ENCODE results near the gene LRRC56. TPM values are rescaled to one million over a fixed set of nuclear protein-coding genes. Genes with fewer than 3 reads are reported as not detected.

Gene LRRC56
- total RNA-seq, 4 donors from 2014 or later = 1.5 to 2.7 (median 1.8) TPM

DNA sequence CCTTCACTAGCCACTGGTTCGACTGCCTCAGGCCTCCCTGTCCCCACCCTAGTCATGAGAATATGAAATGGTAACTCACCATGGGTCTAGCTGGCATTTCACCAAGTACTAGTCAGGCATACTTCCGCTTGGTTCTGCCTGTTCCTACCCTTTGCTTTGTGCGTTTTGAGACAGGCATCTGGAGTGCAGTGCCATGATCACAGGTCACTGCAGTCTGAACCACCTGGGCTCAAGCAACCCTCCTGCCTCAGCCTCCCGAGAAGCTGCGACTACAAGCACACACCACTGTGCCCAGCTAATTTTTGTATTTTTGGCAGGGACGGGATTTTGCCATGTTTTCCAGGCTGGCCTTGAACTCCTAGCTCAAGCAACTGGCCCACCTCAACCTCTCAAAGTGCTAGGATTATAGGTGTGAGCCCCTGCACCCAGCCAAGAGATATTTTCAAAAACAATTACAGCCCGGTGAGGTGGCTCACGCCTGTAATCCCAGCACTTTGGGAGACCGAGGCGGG, 16.1 kb upstream of the LRRC56 start:
- intact Hi-C loops (cut with DNase I; ENCODE audit: low total_unique reads) = no loop called here
- 88 to 94% methylated on average over 10 of the region's 10 CpGs for WGBS, 2 donors

GRCh38 chr11:526192-526591, 11.1 kb upstream of the LRRC56 start:
- DNase-seq (ENCODE audit: low spot score in 2 of 2) = peak in 1 of 2 donors; percentile 83
- H3K4me3 ChIP-seq (ENCODE audit: low read depth, poor library complexity, severe bottlenecking) = no peak overlapping the region
- TF ChIP-seq, protein P1, sequence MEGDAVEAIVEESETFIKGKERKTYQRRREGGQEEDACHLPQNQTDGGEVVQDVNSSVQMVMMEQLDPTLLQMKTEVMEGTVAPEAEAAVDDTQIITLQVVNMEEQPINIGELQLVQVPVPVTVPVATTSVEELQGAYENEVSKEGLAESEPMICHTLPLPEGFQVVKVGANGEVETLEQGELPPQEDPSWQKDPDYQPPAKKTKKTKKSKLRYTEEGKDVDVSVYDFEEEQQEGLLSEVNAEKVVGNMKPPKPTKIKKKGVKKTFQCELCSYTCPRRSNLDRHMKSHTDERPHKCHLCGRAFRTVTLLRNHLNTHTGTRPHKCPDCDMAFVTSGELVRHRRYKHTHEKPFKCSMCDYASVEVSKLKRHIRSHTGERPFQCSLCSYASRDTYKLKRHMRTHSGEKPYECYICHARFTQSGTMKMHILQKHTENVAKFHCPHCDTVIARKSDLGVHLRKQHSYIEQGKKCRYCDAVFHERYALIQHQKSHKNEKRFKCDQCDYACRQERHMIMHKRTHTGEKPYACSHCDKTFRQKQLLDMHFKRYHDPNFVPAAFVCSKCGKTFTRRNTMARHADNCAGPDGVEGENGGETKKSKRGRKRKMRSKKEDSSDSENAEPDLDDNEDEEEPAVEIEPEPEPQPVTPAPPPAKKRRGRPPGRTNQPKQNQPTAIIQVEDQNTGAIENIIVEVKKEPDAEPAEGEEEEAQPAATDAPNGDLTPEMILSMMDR (IDR thresholded peaks at IDR 0.05) = no peak
- TF ChIP-seq POLR2A (IDR thresholded peaks at IDR 0.05) = no peak
- intact Hi-C loops (cut with DNase I; ENCODE audit: low total_unique reads) = no loop called here
- 49 to 77% methylated on average over 15 to 17 of the region's 17 CpGs for WGBS, 2 donors

More for the DNA sequence above, 16.1 kb upstream of the LRRC56 start:
- no peak overlapping the region for H3K4me3 ChIP-seq (ENCODE audit: low read depth, poor library complexity, severe bottlenecking)
- no peak for TF ChIP-seq POLR2A (IDR thresholded peaks at IDR 0.05)
- TF ChIP-seq, protein P1 (IDR thresholded peaks at IDR 0.05) = no peak
- peak in 1 of 2 donors; percentile 70 for DNase-seq (ENCODE audit: low spot score in 2 of 2)

DNA sequence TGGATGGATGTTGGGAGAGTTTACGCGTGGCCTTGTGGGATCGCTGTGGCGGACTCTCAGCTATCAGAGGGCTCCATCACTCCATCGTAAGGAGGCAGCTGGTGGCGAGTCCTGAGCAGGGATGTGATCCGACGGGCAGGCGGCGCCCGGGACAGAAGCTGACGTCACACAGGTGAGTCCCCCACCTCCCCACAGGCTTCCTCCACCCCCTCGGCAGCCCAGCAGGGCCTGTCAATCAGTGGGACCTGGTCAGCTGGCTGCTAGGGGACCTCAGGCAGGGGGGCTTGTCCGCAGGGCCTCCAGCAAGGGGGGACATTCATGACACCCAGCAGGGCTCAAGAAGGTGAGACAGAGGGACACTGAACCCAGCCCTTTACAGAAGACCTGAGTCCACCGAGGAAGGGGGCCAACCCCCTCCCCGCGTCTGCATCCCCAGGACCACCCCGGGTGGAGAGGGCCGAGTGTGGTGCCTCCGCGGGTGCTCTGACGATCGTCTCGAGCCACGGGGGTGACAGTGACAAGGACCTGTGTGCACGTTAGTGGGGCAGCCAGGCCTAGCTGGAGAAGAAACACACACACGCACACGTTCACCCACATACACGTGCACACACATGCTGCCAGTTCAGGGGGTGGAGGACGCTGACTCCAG, 9.0 kb upstream of the LRRC56 start:
- peak in 1 of 2 donors; percentile 82 for DNase-seq (ENCODE audit: low spot score in 2 of 2)
- intact Hi-C loops (cut with DNase I; ENCODE audit: low total_unique reads) = no loop called here
- H3K4me3 ChIP-seq (ENCODE audit: low read depth, poor library complexity, severe bottlenecking) = no peak overlapping the region
- WGBS, 2 donors = 78% methylated on average over 20 to 30 of the region's 30 CpGs
- no peak for TF ChIP-seq POLR2A (IDR thresholded peaks at IDR 0.05)
- TF ChIP-seq, protein P1 (IDR thresholded peaks at IDR 0.05) = no peak

- no peak for TF ChIP-seq POLR2A (IDR thresholded peaks at IDR 0.05)
- TF ChIP-seq, protein P1 (IDR thresholded peaks at IDR 0.05) = no peak
- WGBS, 2 donors = 69 to 73% methylated on average over 19 to 28 of the region's 29 CpGs
- no peak overlapping the region for H3K4me3 ChIP-seq (ENCODE audit: low read depth, poor library complexity, severe bottlenecking)
- DNase-seq (ENCODE audit: low spot score in 2 of 2) = peak in 1 of 2 donors; percentile 81
- intact Hi-C loops (cut with DNase I; ENCODE audit: low total_unique reads) = no loop called here
Measured at GRCh38 chr11:528815-529727, 8.3 kb upstream of the LRRC56 start.

DNA sequence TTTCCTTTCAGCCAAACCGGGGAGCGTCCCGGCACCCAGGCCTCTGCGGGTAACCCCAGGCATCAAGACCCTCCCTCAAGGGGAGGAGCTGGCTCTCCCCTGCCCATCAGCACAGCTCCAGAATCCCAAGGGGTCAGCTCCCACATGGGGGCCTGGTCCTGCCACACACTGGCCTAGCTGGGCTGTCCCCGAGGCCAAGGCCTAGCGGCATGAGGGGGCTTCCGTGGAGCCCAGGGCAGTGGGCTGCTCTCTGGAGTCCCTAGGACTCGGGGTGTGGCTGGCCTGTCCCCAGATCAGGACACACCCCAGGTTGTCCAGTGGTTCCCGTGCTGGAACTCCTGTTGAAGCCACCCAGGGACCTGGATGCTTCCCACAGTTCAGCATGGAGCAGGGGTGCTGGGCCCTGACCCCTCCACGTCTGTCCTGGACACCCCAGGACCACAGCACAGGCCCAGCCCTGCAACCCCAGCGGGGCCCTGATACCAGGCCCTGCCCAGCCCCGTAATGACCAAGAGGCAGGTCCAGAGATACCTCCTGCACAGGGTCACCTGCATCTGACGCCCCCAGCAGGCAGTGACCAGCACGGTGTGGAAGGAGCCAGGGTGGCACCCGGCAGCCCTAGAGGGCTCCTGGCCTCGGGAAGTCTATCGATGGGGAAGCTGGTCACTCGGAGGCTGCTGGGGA, 7.5 kb upstream of the LRRC56 start:
- DNase-seq (ENCODE audit: low spot score in 2 of 2) = peak in 1 of 2 donors; percentile 81
- no peak overlapping the region for H3K4me3 ChIP-seq (ENCODE audit: low read depth, poor library complexity, severe bottlenecking)
- no peak for TF ChIP-seq POLR2A (IDR thresholded peaks at IDR 0.05)
- TF ChIP-seq, protein P1 (IDR thresholded peaks at IDR 0.05) = no peak
- WGBS, 2 donors = 70 to 73% methylated on average over 9 to 12 of the region's 18 CpGs
- intact Hi-C loops (cut with DNase I; ENCODE audit: low total_unique reads) = no loop called here

Data from lower leg skin (tissue), 4 donors.